ENCODE measurements around the gene FFAR2. TPM values are rescaled to one million over a fixed set of nuclear protein-coding genes. Genes with fewer than 3 reads are reported as not detected.
A peak's percentile ranks its signal among the peaks of the same experiment; 100 is the strongest.

FFAR2 gene
- total RNA-seq, 4 donors from 2014 or later, result 0.29 to 0.64 (median 0.30) TPM; not detected in 1

DNA sequence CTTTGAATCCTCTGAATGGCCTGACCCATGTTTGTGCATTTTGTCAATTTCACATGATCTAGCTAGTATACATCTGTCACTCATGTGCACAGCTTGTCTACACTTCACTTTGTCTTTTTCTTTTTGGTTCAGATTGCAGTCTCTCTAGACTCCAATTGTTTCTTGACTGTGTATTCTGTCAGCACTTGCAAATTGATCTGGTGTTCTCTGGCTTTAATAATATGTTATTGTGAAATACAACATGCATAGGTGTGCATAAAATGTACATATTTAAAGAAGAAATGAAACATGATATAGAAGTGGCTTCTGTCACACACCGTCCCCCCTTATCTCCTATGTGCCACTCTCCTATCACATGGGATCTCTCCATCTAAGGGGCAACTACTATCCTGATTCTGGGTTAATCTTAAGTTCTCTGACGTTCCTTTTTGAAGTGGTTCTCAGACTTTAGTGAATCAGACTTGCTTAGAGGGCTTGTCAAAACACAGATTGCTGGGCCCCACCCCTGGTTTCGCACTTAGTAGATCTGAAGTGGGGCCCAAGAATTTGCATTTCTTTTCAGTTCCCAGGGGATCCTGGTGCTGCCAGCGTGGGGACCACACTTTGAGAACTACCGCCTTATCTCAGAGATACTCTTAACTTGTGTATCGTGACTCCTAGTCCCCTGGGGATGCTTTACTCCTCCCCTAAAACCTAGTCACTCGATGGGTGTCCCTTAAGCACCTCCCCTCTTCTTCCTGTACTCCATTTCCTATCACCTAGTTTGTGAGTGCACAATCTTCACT, 36.4 kb downstream of the FFAR2 start:
- Histone ChIP-seq H3K36me3 (no peaks in the 10 kb centered on the region), H3K27ac (no peak overlapping the region), H3K4me1 (peaks cover 2% of the 10 kb centered on the region), H3K4me3 (no peak overlapping the region), H3K9me3 (no peaks in the 10 kb centered on the region), H3K27me3 (no peaks in the 10 kb centered on the region)
- DNase-seq (ENCODE audit: low spot score in 2 of 2), result no peak
- 62% methylated on average over 7 of the region's 7 CpGs for whole genome bisulfite sequencing
- TF ChIP-seq POLR2A (IDR thresholded peaks at IDR 0.05), result no peak
- TF ChIP-seq, protein P1, sequence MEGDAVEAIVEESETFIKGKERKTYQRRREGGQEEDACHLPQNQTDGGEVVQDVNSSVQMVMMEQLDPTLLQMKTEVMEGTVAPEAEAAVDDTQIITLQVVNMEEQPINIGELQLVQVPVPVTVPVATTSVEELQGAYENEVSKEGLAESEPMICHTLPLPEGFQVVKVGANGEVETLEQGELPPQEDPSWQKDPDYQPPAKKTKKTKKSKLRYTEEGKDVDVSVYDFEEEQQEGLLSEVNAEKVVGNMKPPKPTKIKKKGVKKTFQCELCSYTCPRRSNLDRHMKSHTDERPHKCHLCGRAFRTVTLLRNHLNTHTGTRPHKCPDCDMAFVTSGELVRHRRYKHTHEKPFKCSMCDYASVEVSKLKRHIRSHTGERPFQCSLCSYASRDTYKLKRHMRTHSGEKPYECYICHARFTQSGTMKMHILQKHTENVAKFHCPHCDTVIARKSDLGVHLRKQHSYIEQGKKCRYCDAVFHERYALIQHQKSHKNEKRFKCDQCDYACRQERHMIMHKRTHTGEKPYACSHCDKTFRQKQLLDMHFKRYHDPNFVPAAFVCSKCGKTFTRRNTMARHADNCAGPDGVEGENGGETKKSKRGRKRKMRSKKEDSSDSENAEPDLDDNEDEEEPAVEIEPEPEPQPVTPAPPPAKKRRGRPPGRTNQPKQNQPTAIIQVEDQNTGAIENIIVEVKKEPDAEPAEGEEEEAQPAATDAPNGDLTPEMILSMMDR (IDR thresholded peaks at IDR 0.05), result no peak
- no peak for TF ChIP-seq POLR2AphosphoS5 (IDR thresholded peaks at IDR 0.05)
- TF ChIP-seq EP300 (IDR thresholded peaks at IDR 0.05), result no peak

DNA sequence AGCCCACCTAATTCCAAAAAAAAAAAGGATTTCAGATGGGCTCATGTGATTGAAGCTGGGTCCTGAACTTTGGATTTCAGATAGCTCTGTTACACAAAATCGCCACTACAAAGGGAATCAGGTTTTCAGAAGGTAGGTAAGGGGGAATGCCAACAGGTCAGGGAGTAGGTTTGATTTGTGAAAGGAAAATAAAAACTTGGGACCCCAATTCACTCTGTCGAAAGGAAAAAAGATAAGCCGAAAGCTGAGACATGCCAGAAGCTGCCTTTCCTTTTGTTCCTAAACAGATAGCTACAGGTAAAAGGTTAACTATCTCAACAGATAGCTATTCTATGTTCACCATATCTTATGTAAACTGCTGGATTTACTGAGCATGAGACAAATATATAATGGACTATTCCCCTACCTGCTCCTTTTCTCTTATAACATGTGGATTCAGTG, 38.2 kb downstream of the FFAR2 start:
- Histone ChIP-seq H3K4me1 (peaks cover 12% of the 10 kb centered on the region), H3K27me3 (peaks cover 7% of the 10 kb centered on the region), H3K36me3 (no peaks in the 10 kb centered on the region), H3K9me3 (no peaks in the 10 kb centered on the region), H3K27ac (no peak overlapping the region), H3K4me3 (no peak overlapping the region)
- 75% methylated on average over 3 of the region's 3 CpGs for WGBS
- no peak for DNase-seq (ENCODE audit: low spot score in 2 of 2)
- TF ChIP-seq POLR2AphosphoS5 (IDR thresholded peaks at IDR 0.05), result no peak
- no peak for TF ChIP-seq POLR2A (IDR thresholded peaks at IDR 0.05)
- TF ChIP-seq, protein P1 (IDR thresholded peaks at IDR 0.05), result no peak
- TF ChIP-seq EP300 (IDR thresholded peaks at IDR 0.05), result no peak

DNA sequence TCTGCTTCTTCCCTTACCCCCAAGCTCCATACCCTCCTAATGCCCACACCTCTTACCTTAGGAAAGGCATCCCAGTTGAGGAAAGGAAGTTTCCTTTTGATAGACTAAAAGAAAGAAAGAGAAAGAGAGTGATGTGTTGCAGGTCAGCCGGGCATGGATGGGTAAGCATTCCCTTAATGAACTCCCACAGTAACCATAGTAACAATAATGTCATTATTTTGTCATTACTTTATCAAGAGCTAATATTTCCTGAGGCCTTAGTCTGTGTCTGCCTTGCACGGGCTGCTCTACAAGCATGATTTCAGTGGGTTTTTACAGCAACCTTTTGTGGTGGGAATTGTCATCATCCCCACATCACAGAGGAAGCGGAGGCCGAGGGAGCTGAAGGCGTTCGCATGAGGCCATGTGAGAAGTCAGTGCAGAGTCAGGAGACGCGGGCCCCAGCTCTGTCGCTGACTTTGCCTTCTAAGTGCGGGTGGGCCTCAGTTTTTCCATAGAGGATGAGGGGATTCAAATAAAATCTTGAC, 39.7 kb downstream of the FFAR2 start:
- Histone ChIP-seq H3K4me3 (peak overlapping the region; percentile 21), H3K27ac (no peak overlapping the region), H3K9me3 (no peaks in the 10 kb centered on the region), H3K36me3 (no peaks in the 10 kb centered on the region), H3K27me3 (peaks cover 7% of the 10 kb centered on the region), H3K4me1 (peaks cover 26% of the 10 kb centered on the region)
- TF ChIP-seq, protein P1 (IDR thresholded peaks at IDR 0.05), result no peak
- no peak for TF ChIP-seq POLR2AphosphoS5 (IDR thresholded peaks at IDR 0.05)
- no peak for TF ChIP-seq POLR2A (IDR thresholded peaks at IDR 0.05)
- no peak for TF ChIP-seq EP300 (IDR thresholded peaks at IDR 0.05)
- 91% methylated on average over 10 of the region's 10 CpGs for WGBS
- DNase-seq (ENCODE audit: low spot score in 2 of 2), result no peak

DNA sequence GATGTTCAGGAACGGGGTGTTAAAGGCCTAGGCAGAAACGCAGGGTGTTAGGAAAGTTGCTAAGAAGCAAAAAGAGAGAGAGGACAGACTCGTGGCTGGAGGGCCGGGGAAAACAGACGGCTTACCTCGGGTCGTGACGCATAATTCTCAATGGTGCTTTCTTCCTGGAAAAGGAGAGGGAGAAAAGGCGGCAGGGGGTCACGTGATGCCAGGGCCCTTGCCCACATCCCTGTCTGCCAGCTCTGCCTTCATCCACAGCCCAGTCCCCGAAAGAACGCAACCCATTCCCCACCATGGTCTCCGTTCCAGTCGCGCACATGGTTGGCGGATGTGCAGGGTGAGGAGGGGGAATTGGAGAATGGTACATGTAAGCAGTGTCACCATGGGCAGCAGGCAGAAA, 40.6 kb downstream of the FFAR2 start:
- peak overlapping the region; percentile 21 for H3K4me3 ChIP-seq
- WGBS, result 82% methylated on average over 16 of the region's 16 CpGs
- H3K27ac ChIP-seq, result no peak overlapping the region
- no peaks in the 10 kb centered on the region for H3K36me3 ChIP-seq
- H3K4me1 ChIP-seq, result peaks cover 34% of the 10 kb centered on the region
- DNase-seq (ENCODE audit: low spot score in 2 of 2), result no peak
- peaks cover 11% of the 10 kb centered on the region for H3K27me3 ChIP-seq
- H3K9me3 ChIP-seq, result no peaks in the 10 kb centered on the region
- no peak for TF ChIP-seq POLR2AphosphoS5 (IDR thresholded peaks at IDR 0.05)

DNA sequence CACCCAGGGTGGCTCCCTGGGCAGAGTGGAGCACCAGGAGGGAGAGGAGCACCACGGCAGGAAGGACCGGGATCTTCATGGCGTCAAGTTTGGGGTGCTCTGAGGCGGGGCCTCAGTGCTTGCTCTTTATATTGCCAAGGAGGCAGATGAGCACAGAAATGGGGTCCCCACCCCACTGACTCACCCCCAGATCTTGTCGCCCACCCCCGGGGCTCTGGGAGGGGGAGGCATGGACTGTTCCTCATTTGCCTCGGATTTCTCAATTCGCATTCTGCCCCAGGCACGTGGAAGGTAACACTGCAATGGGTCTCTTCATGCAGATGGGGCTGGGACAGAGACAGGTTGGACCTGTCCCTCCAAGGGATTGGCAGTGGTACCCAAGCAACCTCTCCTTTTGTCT, 42.3 kb downstream of the FFAR2 start, which contains the start of gene KRTDAP:
KRTDAP (minus strand) TSS at position 101 of the 400 bp plus-strand sequence; CDS start at position 79, 22 bp downstream.
- Histone ChIP-seq H3K27me3 (peaks cover 11% of the 10 kb centered on the region), H3K4me3 (peak within 1 kb of the TSS; percentile 21), H3K4me1 (peaks cover 49% of the 10 kb centered on the region), H3K27ac (peak within 1 kb of the TSS; percentile 79), H3K36me3 (no peaks in the 10 kb centered on the region), H3K9me3 (no peaks in the 10 kb centered on the region)
- TF ChIP-seq, protein P1 (IDR thresholded peaks at IDR 0.05), result no peak
- TF ChIP-seq EP300 (IDR thresholded peaks at IDR 0.05) (no peak), POLR2A (IDR thresholded peaks at IDR 0.05) (no peak), POLR2AphosphoS5 (IDR thresholded peaks at IDR 0.05) (no peak)
- DNase-seq (ENCODE audit: low spot score in 2 of 2), result no peak
- 57% methylated on average over 9 of the region's 9 CpGs for WGBS

Measured in suprapubic skin (tissue), 4 donors.